ENCODE measurements around the gene PCOLCE2.

PCOLCE2 gene

GRCh38 chr3:142925140-142925539 lies 36.3 kb upstream of the PCOLCE2 start:
- TF ChIP-seq FOXP2 (optimal IDR thresholded peaks at IDR 0.05; ENCODE audit: borderline replicate concordance, extremely low read depth, extremely low read length, insufficient read depth) (no peak), REST (IDR thresholded peaks at IDR 0.05; ENCODE audit: insufficient read depth in 1 of 2, low read depth in 2 of 2, low read length in 2 of 2) (no peak), SIN3A (IDR thresholded peaks at IDR 0.05; ENCODE audit: borderline replicate concordance, insufficient read depth, low read length) (no peak), TAF1 (IDR thresholded peaks at IDR 0.05; ENCODE audit: borderline replicate concordance, insufficient read depth, low read length) (no peak), POLR2AphosphoS5 (IDR thresholded peaks at IDR 0.05; ENCODE audit: low read depth, low read length) (no peak)

- TF ChIP-seq FOXP2 (optimal IDR thresholded peaks at IDR 0.05; ENCODE audit: borderline replicate concordance, extremely low read depth, extremely low read length, insufficient read depth), result no peak
- TF ChIP-seq REST (IDR thresholded peaks at IDR 0.05; ENCODE audit: insufficient read depth in 1 of 2, low read depth in 2 of 2, low read length in 2 of 2), result no peak
- no peak for TF ChIP-seq SIN3A (IDR thresholded peaks at IDR 0.05; ENCODE audit: borderline replicate concordance, insufficient read depth, low read length)
- TF ChIP-seq TAF1 (IDR thresholded peaks at IDR 0.05; ENCODE audit: borderline replicate concordance, insufficient read depth, low read length), result no peak
- TF ChIP-seq POLR2AphosphoS5 (IDR thresholded peaks at IDR 0.05; ENCODE audit: low read depth, low read length), result no peak
These were observed 34.8 kb upstream of the PCOLCE2 start for GRCh38 chr3:142923694-142924093.

- TF ChIP-seq FOXP2 (optimal IDR thresholded peaks at IDR 0.05; ENCODE audit: borderline replicate concordance, extremely low read depth, extremely low read length, insufficient read depth), result no peak
- TF ChIP-seq TAF1 (IDR thresholded peaks at IDR 0.05; ENCODE audit: borderline replicate concordance, insufficient read depth, low read length), result no peak
- no peak for TF ChIP-seq POLR2AphosphoS5 (IDR thresholded peaks at IDR 0.05; ENCODE audit: low read depth, low read length)
- no peak for TF ChIP-seq REST (IDR thresholded peaks at IDR 0.05; ENCODE audit: insufficient read depth in 1 of 2, low read depth in 2 of 2, low read length in 2 of 2)
- TF ChIP-seq SIN3A (IDR thresholded peaks at IDR 0.05; ENCODE audit: borderline replicate concordance, insufficient read depth, low read length), result no peak
These were observed 27.7 kb upstream of the PCOLCE2 start for GRCh38 chr3:142916605-142917004.

- TF ChIP-seq REST (IDR thresholded peaks at IDR 0.05; ENCODE audit: insufficient read depth in 1 of 2, low read depth in 2 of 2, low read length in 2 of 2) (no peak), TAF1 (IDR thresholded peaks at IDR 0.05; ENCODE audit: borderline replicate concordance, insufficient read depth, low read length) (no peak), SIN3A (IDR thresholded peaks at IDR 0.05; ENCODE audit: borderline replicate concordance, insufficient read depth, low read length) (no peak), POLR2AphosphoS5 (IDR thresholded peaks at IDR 0.05; ENCODE audit: low read depth, low read length) (no peak)
These were observed 26.8 kb upstream of the PCOLCE2 start for GRCh38 chr3:142915636-142916035.

- no peak for TF ChIP-seq FOXP2 (optimal IDR thresholded peaks at IDR 0.05; ENCODE audit: borderline replicate concordance, extremely low read depth, extremely low read length, insufficient read depth)
- no peak for TF ChIP-seq TAF1 (IDR thresholded peaks at IDR 0.05; ENCODE audit: borderline replicate concordance, insufficient read depth, low read length)
These were observed 25.5 kb upstream of the PCOLCE2 start for GRCh38 chr3:142914286-142914811.

All from PFSK-1 (cell line).